GM12878 (cell line): ENCODE measurements around the gene RPS16.

ENCODE experiments used
- CTCF ChIP-seq, 3 experiments: IDR thresholded peaks in 2 of 3; conservative IDR thresholded peaks in 1 of 3; 2 replicates each; pipeline ENCODE4 v1.5.1; 2011; ENCODE audit warnings: low read depth in 3 of 3, low read length in 3 of 3, mild to moderate bottlenecking in 3 of 3, control low read depth in 2 of 3, moderate library complexity in 2 of 3, inconsistent platforms in 1 of 3, mixed read lengths in 1 of 3; ENCODE audit not compliant: control insufficient read depth in 2 of 3, insufficient read depth in 1 of 3; ENCODE audit errors: extremely low read depth in 1 of 3
- POLR2AphosphoS5 ChIP-seq: IDR thresholded peaks from 2 replicates; pipeline ENCODE4 v1.6.1; 2011; ENCODE audit warnings: mild to moderate bottlenecking, low read length, inconsistent platforms
- REST ChIP-seq: IDR thresholded peaks from 2 replicates; pipeline ENCODE4 v1.6.1; 2012; ENCODE audit warnings: mild to moderate bottlenecking, low read depth, low read length
- TCF7 ChIP-seq: IDR thresholded peaks from 2 replicates; pipeline ENCODE4 v1.6.1; 2014; ENCODE audit warnings: antibody characterized with exemption, borderline replicate concordance

- TF ChIP-seq TCF7, result no peak
- no peak for TF ChIP-seq REST
- TF ChIP-seq POLR2AphosphoS5, result no peak
- no peak for TF ChIP-seq CTCF (IDR thresholded peaks at IDR 0.05 in 2 of 3, conservative IDR thresholded peaks at IDR 0.05 in 1 of 3; ENCODE audit: control insufficient read depth in 2 of 3, extremely low read depth in 1 of 3, insufficient read depth in 1 of 3, low read depth in 3 of 3, low read length in 3 of 3)
Measured at GRCh38 chr19:39419003-39419402, 16.7 kb downstream of the RPS16 start.
